Stomach (tissue), 9 donors: Measurements from ENCODE around the gene NEU2. TPM values are rescaled to one million over a fixed set of nuclear protein-coding genes. Genes with fewer than 3 reads are reported as not detected.

Experiments used
- DNase-seq, 2 donors: peaks; one replicate each; pipeline versions ENCODE4 v3.0.0 to v3.0.0-alpha.2; 2013 to 2019
- H3K27ac ChIP-seq, 5 donors: fragments of 200-600 bp in 4 of 5; sonication (generic) in 4 of 5; one replicate each; pipeline ENCODE4 v1.5.1; 2013 to 2019; ENCODE audit warnings: mild to moderate bottlenecking in 1 of 5, moderate library complexity in 1 of 5
- H3K27me3 ChIP-seq, 3 donors: fragments of 200-600 bp; sonication (generic); one replicate each; pipeline ENCODE4 v1.5.1; 2017 to 2019; ENCODE audit warnings: mixed run types in 1 of 3
- H3K36me3 ChIP-seq, 4 donors: fragments of 200-600 bp; sonication (generic); 1 replicate in 3 of 4; 2 replicates in 1 of 4; pipeline ENCODE4 v1.5.1; 2016 to 2019
- H3K4me1 ChIP-seq, 4 donors: fragments of 200-600 bp; sonication (generic); one replicate each; pipeline ENCODE4 v1.5.1; 2016 to 2019
- H3K4me3 ChIP-seq, 4 donors: fragments of 200-600 bp; sonication (generic) in 3 of 4; one replicate each; pipeline ENCODE4 v1.5.1; 2016 to 2019; ENCODE audit warnings: mild to moderate bottlenecking in 1 of 4
- H3K9me3 ChIP-seq, 4 donors: fragments of 200-600 bp; sonication (generic); one replicate each; pipeline ENCODE4 v1.5.1; 2016 to 2019
- CTCF ChIP-seq, 7 experiments: fragments of 450-650 bp in 4 of 7; fragments of 200-600 bp in 3 of 7; sonication (generic) in 3 of 7; IDR thresholded peaks; one replicate each; pipeline ENCODE4 v1.5.1; 2016 to 2019; ENCODE audit warnings: antibody characterized with exemption in 7 of 7, control low read depth in 2 of 7, mild to moderate bottlenecking in 1 of 7
- EP300 ChIP-seq: sonication (generic); formaldehyde crosslinking; IDR thresholded peaks from one replicate; pipeline ENCODE4 v1.6.1; 2017; ENCODE audit warnings: antibody characterized with exemption
- POLR2A ChIP-seq, 4 donors: fragments of 450-650 bp; IDR thresholded peaks; one replicate each; pipeline ENCODE4 v1.6.1; 2016; ENCODE audit warnings: antibody characterized with exemption in 4 of 4, control low read depth in 2 of 4, mild to moderate bottlenecking in 1 of 4, moderate library complexity in 1 of 4
- POLR2AphosphoS5 ChIP-seq, 3 donors: sonication (generic); formaldehyde crosslinking; IDR thresholded peaks; one replicate each; pipeline ENCODE4 v1.6.1; 2016; ENCODE audit warnings: antibody characterized with exemption in 3 of 3
- WGBS, 5 donors: extraction: QIAGEN DNeasy Blood & Tissue Kit in 3 of 5; methylation state at CpG; one replicate each; pipeline versions ENCODE4 v1.1.5 to v1.1.7; 2013 to 2018; 5-methylcytosine and 5-hydroxymethylcytosine counted together
- intact Hi-C: fragments of 100-400 bp; cut with DNase I; formaldehyde crosslinking; loops from one replicate; pipeline ENCODE4 v1.15.1; 2023; ENCODE audit warnings: low total_unique reads
- polyA plus RNA-seq, 3 donors: library from polyadenylated mRNA; stranded (reverse); fragments of 200-250 nt; gene quantifications; one replicate each; pipeline ENCODE4 v1.2.3, GENCODE V29; 2013
- total RNA-seq, 5 donors: library from RNA; depleted of rRNA; stranded (reverse); fragments of >200 nt; gene quantifications; one replicate each; pipeline versions ENCODE4 v1.1.0 to v1.2.3, GENCODE V29; 2014 to 2016
- donor health status: healthy with polysubstance abuse.
- donor health status: Bipolar disorder and iron deficiency.
- donor health status: healthy.

Gene NEU2
- total and polyA plus RNA-seq, 8 donors: not detected

- WGBS, 5 donors: 72 to 93% (median 88%) methylated on average over 4 to 5 of the region's 5 CpGs
- intact Hi-C loops: no loop called here
- DNase-seq: no peak
- TF ChIP-seq POLR2A (IDR thresholded peaks at IDR 0.05) (no peak), EP300 (no peak), POLR2AphosphoS5 (IDR thresholded peaks at IDR 0.05) (no peak), CTCF (IDR thresholded peaks at IDR 0.05) (no peak)
- Histone ChIP-seq H3K36me3 (no peaks in the 10 kb centered on the region), H3K4me1 (no peaks in the 10 kb centered on the region), H3K27me3 (no peaks in the 10 kb centered on the region), H3K27ac (no peak overlapping the region), H3K4me3 (no peak overlapping the region), H3K9me3 (no peaks in the 10 kb centered on the region)
Measured at GRCh38 chr2:232998666-232998985, 33.8 kb upstream of the NEU2 start.

- H3K4me1 ChIP-seq: no peaks in the 10 kb centered on the region
- WGBS, 5 donors: 71 to 85% (median 85%) methylated on average over 7 of the region's 7 CpGs
- intact Hi-C loops: no loop called here
Measured at GRCh38 chr2:232999354-232999753, 33.1 kb upstream of the NEU2 start.

GRCh38 chr2:233000886-233001750, 31.4 kb upstream of the NEU2 start:
- no peaks in the 10 kb centered on the region for H3K9me3 ChIP-seq
- no peaks in the 10 kb centered on the region for H3K36me3 ChIP-seq
- H3K27me3 ChIP-seq: no peaks in the 10 kb centered on the region
- no peak overlapping the region for H3K27ac ChIP-seq
- TF ChIP-seq CTCF (IDR thresholded peaks at IDR 0.05): no peak
- no peak for TF ChIP-seq EP300
- TF ChIP-seq POLR2AphosphoS5 (IDR thresholded peaks at IDR 0.05): no peak
- TF ChIP-seq POLR2A (IDR thresholded peaks at IDR 0.05): no peak
- DNase-seq: no peak
- WGBS, 5 donors: 88 to 94% (median 93%) methylated on average over 19 to 20 of the region's 20 CpGs
- intact Hi-C loops: no loop called here
- no peaks in the 10 kb centered on the region for H3K4me1 ChIP-seq
- H3K4me3 ChIP-seq: no peak overlapping the region

More at GRCh38 chr2:232999354-232999753, 33.1 kb upstream of the NEU2 start:
- TF ChIP-seq POLR2AphosphoS5 (IDR thresholded peaks at IDR 0.05): no peak
- no peak for TF ChIP-seq CTCF (IDR thresholded peaks at IDR 0.05)
- no peak for TF ChIP-seq POLR2A (IDR thresholded peaks at IDR 0.05)
- no peak for TF ChIP-seq EP300
- Histone ChIP-seq H3K27me3 (no peaks in the 10 kb centered on the region), H3K4me3 (no peak overlapping the region), H3K9me3 (no peaks in the 10 kb centered on the region), H3K27ac (no peak overlapping the region), H3K36me3 (no peaks in the 10 kb centered on the region)
- DNase-seq: no peak

GRCh38 chr2:233002829-233003657, 29.4 kb upstream of the NEU2 start:
- DNase-seq: no peak
- TF ChIP-seq EP300 (no peak), POLR2A (IDR thresholded peaks at IDR 0.05) (no peak), CTCF (IDR thresholded peaks at IDR 0.05) (no peak), POLR2AphosphoS5 (IDR thresholded peaks at IDR 0.05) (no peak)
- WGBS, 5 donors: 85 to 91% (median 89%) methylated on average over 15 to 19 of the region's 19 CpGs
- Histone ChIP-seq H3K36me3 (no peaks in the 10 kb centered on the region), H3K4me1 (no peaks in the 10 kb centered on the region), H3K9me3 (no peaks in the 10 kb centered on the region), H3K27me3 (no peaks in the 10 kb centered on the region), H3K27ac (no peak overlapping the region), H3K4me3 (no peak overlapping the region)
- intact Hi-C loops: no loop called here
